B cell (primary cell): ENCODE measurements around the gene FANCL. TPM values are rescaled to one million over a fixed set of nuclear protein-coding genes. Genes with fewer than 3 reads are reported as not detected.
"Not testable (repeated sequence)": the region's sequence is repeated elsewhere in the genome, so short reads cannot be mapped to it uniquely, and the experiment has no call there.

Experiments
- ATAC-seq: fragments of 200-7000 bp; cut with Tn5 transposase; one replicate; pipeline ENCODE4 v1.10.0; 2021; ENCODE audit warnings: low read depth, mild to moderate bottlenecking, moderate number of reproducible peaks, moderate library complexity
- CTCF ChIA-PET: fragments of 350-600 bp; sonication (Branson Sonifier 250); formaldehyde crosslinking; loops from one replicate; lab custom pipeline; 2021; ENCODE audit warnings: antibody characterized with exemption, inconsistent platforms; lab: Charles Lee
- POLR2A ChIA-PET: fragments of 350-600 bp; sonication (Branson Sonifier 250); formaldehyde crosslinking; loops from one replicate; lab custom pipeline; 2021; ENCODE audit warnings: antibody characterized with exemption; lab: Charles Lee
- DNase-seq: peaks from one replicate; pipeline ENCODE4 v3.0.0; 2013
- H2AFZ ChIP-seq: 2 replicates; pipeline ENCODE4 v1.6.1; 2012; ENCODE audit warnings: mild to moderate bottlenecking, low read depth, low read length; ENCODE audit not compliant: insufficient read depth, poor library complexity, severe bottlenecking
- H3K27ac ChIP-seq, 2 donors: 1 replicate in 1 of 2; 2 replicates in 1 of 2; pipeline ENCODE4 v1.5.1; 2012 to 2013; ENCODE audit warnings: low read length in 2 of 2, mild to moderate bottlenecking in 2 of 2, moderate library complexity in 1 of 2
- H3K27me3 ChIP-seq, 4 experiments: fragments of 200-600 bp in 1 of 4; sonication (generic) in 1 of 4; replicated peaks in 1 of 4; 1 replicate in 2 of 4; 2 replicates in 2 of 4; pipeline versions ENCODE4 v1.6.1 to v1.7.0; 2013 to 2016; ENCODE audit warnings: low read length in 3 of 4, mild to moderate bottlenecking in 2 of 4, mixed read lengths in 1 of 4, moderate library complexity in 1 of 4; ENCODE audit not compliant: insufficient read depth in 4 of 4, control insufficient read depth in 3 of 4; ENCODE audit errors: control extremely low read depth in 1 of 4
- H3K36me3 ChIP-seq, 2 experiments: replicated peaks in 1 of 2; 1 replicate in 1 of 2; 2 replicates in 1 of 2; pipeline versions ENCODE4 v1.6.1 to v1.7.1; 2013; ENCODE audit warnings: low read length in 1 of 2; ENCODE audit not compliant: insufficient read depth in 2 of 2, control insufficient read depth in 1 of 2; ENCODE audit errors: control extremely low read depth in 1 of 2, extremely low read depth in 1 of 2
- H3K4me1 ChIP-seq, 2 donors: fragments of 200-600 bp in 1 of 2; sonication (generic) in 1 of 2; 1 replicate in 1 of 2; 2 replicates in 1 of 2; pipeline versions ENCODE4 v1.5.1 to v1.6.1; 2013 to 2017; ENCODE audit warnings: low read length in 2 of 2; ENCODE audit not compliant: control insufficient read depth in 2 of 2, insufficient read depth in 2 of 2
- H3K4me2 ChIP-seq: replicated peaks from 2 replicates; pipeline ENCODE3; 2012; ENCODE audit warnings: mild to moderate bottlenecking, low read depth, low read length; ENCODE audit not compliant: poor library complexity, severe bottlenecking
- H3K4me3 ChIP-seq, 5 experiments: fragments of 200-600 bp in 1 of 5; sonication (generic) in 1 of 5; 1 replicate in 3 of 5; 2 replicates in 2 of 5; pipeline versions ENCODE4 v1.5.1 to v1.7.0; 2011 to 2016; ENCODE audit warnings: low read length in 4 of 5, mild to moderate bottlenecking in 4 of 5, low read depth in 2 of 5, control low read depth in 1 of 5, moderate library complexity in 1 of 5; ENCODE audit not compliant: insufficient read depth in 1 of 5; ENCODE audit errors: control extremely low read depth in 1 of 5, extremely low read depth in 1 of 5
- H3K79me2 ChIP-seq: fragments of 200-600 bp; sonication (generic); one replicate; pipeline ENCODE4 v1.6.0; 2016; ENCODE audit warnings: low read length; ENCODE audit not compliant: control insufficient read depth, insufficient read depth
- H3K9ac ChIP-seq: fragments of 200-600 bp; sonication (generic); 2 replicates; pipeline ENCODE4 v1.6.1; 2017; ENCODE audit warnings: mild to moderate bottlenecking, low read length, moderate library complexity
- H3K9me3 ChIP-seq, 3 donors: one replicate each; pipeline versions ENCODE4 v1.6.1 to v1.7.1; 2013; ENCODE audit warnings: low read length in 2 of 3; ENCODE audit not compliant: control insufficient read depth in 2 of 3, insufficient read depth in 1 of 3; ENCODE audit errors: control extremely low read depth in 1 of 3
- H4K20me1 ChIP-seq: 2 replicates; pipeline ENCODE4 v1.6.0; 2012; ENCODE audit warnings: mild to moderate bottlenecking, low read length; ENCODE audit not compliant: insufficient read depth, control insufficient read depth, poor library complexity, severe bottlenecking
- H3K27ac Mint-ChIP-seq: one replicate; pipeline ENCODE4 v1.8.0; 2021; ENCODE audit warnings: mixed read lengths
- H3K27me3 Mint-ChIP-seq: one replicate; pipeline ENCODE4 v1.8.0; 2021; ENCODE audit warnings: mixed read lengths
- H3K4me1 Mint-ChIP-seq: one replicate; pipeline ENCODE4 v1.8.0; 2021; ENCODE audit warnings: mixed read lengths
- H3K4me3 Mint-ChIP-seq: one replicate; pipeline ENCODE4 v1.8.0; 2021; ENCODE audit warnings: mixed read lengths
- H3K9me3 Mint-ChIP-seq: one replicate; pipeline ENCODE4 v1.8.0; 2022; ENCODE audit warnings: mixed read lengths; ENCODE audit not compliant: insufficient read depth
- EZH2 ChIP-seq: IDR thresholded peaks from 2 replicates; pipeline ENCODE4 v1.6.1; 2012; ENCODE audit warnings: borderline replicate concordance, low read depth, mild to moderate bottlenecking, moderate library complexity, low read length; ENCODE audit not compliant: insufficient read depth, poor library complexity, severe bottlenecking
- WGBS: methylation state at CpG from one replicate; pipeline ENCODE4 v1.1.5; 2013; ENCODE audit warnings: missing lambda C conversion rate; ENCODE audit not compliant: insufficient coverage; 5-methylcytosine and 5-hydroxymethylcytosine counted together
- intact Hi-C: fragments of 100-400 bp; cut with micrococcal nuclease; formaldehyde crosslinking; loops from one replicate; pipeline ENCODE4 v1.10.0; 2022
- polyA plus RNA-seq: library from polyadenylated mRNA; depleted of rRNA; stranded (reverse); fragments of >200 nt; gene quantifications from 2 replicates; pipeline ENCODE4 v1.2.3, GENCODE V29; 2012
- total RNA-seq, 2 donors: library from RNA; stranded (reverse); fragments of 120-200 nt in 1 of 2; gene quantifications; 1 replicate in 1 of 2; 2 replicates in 1 of 2; pipeline versions ENCODE4 v1.2.3 to v1.2.4, GENCODE V29; 2013 to 2022
- TF ChIP-seq, protein P1 (sequence below): fragments of 200-600 bp; IDR thresholded peaks from one replicate; pipeline ENCODE4 v1.8.0; 2022; ENCODE audit warnings: antibody characterized with exemption, mild to moderate bottlenecking

Gene FANCL
- total and polyA plus RNA-seq, 2 donors (not counting 1 experiment from before 2014, with no cell fraction given) = 9.1 to 31.7 TPM

DNA sequence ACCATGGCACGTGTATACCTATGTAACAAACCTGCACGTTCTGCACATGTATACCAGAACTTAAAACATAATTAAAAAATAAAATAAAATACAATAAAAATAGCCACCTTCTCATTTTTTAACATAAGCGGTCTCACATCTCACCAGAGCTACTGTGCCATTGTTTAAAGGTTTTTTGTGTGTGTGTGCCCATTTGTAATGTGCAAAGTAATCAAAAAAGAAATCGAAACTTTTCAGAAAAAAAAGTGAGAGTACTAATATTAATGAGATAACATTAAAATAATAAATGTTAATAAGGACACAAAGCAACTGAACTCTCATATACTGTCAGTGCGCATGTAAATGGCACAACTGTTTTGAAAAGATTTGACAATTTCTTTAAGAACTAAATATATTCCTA is 60.5 kb downstream of the FANCL start:
- no peaks in the 10 kb centered on the region for H3K4me1 Mint-ChIP-seq
- POLR2A ChIA-PET = no interaction called here

GRCh38 chr2:58180175-58180574 is 61.0 kb downstream of the FANCL start:
- POLR2A ChIA-PET, H3K27ac ChIP-seq, H2AFZ ChIP-seq, DNase-seq, H3K27ac Mint-ChIP-seq, H3K36me3 ChIP-seq, H3K4me2 ChIP-seq, H3K79me2 ChIP-seq, CTCF ChIA-PET, H3K4me3 ChIP-seq, ATAC-seq, intact Hi-C loops, H3K4me1 ChIP-seq, H3K27me3 Mint-ChIP-seq, H3K9me3 Mint-ChIP-seq, H3K4me3 Mint-ChIP-seq, H3K9ac ChIP-seq, H3K9me3 ChIP-seq, H3K27me3 ChIP-seq, H3K4me1 Mint-ChIP-seq, H4K20me1 ChIP-seq: not testable (repeated sequence)
- no CpG with 5 or more reads among the region's 3 CpGs for WGBS

More for the DNA sequence above, 60.5 kb downstream of the FANCL start:
- Histone ChIP-seq H3K79me2 (no peaks in the 10 kb centered on the region), H3K4me1 (no peaks in the 10 kb centered on the region), H4K20me1 (no peaks in the 10 kb centered on the region), H3K36me3 (no peaks in the 10 kb centered on the region), H3K27ac (no peak overlapping the region), H2AFZ (no peak overlapping the region), H3K4me3 (no peak overlapping the region), H3K9ac (no peak overlapping the region), H3K27me3 (no peaks in the 10 kb centered on the region), H3K4me2 (no peak overlapping the region), H3K9me3 (no peaks in the 10 kb centered on the region)
- Mint-ChIP-seq H3K27ac (no peak overlapping the region), H3K27me3 (no peaks in the 10 kb centered on the region), H3K9me3 (peaks cover 5% of the 10 kb centered on the region), H3K4me3 (no peak overlapping the region)
- CTCF ChIA-PET = no interaction called here
- intact Hi-C loops = no loop called here
- TF ChIP-seq EZH2 = no peak
- TF ChIP-seq, protein P1, sequence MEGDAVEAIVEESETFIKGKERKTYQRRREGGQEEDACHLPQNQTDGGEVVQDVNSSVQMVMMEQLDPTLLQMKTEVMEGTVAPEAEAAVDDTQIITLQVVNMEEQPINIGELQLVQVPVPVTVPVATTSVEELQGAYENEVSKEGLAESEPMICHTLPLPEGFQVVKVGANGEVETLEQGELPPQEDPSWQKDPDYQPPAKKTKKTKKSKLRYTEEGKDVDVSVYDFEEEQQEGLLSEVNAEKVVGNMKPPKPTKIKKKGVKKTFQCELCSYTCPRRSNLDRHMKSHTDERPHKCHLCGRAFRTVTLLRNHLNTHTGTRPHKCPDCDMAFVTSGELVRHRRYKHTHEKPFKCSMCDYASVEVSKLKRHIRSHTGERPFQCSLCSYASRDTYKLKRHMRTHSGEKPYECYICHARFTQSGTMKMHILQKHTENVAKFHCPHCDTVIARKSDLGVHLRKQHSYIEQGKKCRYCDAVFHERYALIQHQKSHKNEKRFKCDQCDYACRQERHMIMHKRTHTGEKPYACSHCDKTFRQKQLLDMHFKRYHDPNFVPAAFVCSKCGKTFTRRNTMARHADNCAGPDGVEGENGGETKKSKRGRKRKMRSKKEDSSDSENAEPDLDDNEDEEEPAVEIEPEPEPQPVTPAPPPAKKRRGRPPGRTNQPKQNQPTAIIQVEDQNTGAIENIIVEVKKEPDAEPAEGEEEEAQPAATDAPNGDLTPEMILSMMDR = no peak
- no CpG with 5 or more reads among the region's 5 CpGs for WGBS
- no peak for ATAC-seq
- DNase-seq = no peak

DNA sequence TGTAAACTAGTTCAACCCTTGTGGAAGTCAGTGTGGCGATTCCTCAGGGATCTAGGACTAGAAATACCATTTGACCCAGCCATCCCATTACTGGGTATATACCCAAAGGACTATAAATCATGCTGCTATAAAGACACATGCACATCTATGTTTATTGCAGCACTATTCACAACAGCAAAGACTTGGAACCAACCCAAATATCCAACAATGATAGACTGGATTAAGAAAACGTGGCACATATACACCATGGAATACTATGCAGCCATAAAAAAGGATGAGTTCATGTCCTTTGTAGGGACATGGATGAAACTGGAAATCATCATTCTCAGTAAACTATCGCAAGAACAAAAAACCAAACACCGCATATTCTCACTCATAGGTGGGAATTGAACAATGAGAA is 63.9 kb downstream of the FANCL start:
- DNase-seq, H3K27me3 Mint-ChIP-seq, CTCF ChIA-PET, H3K9me3 Mint-ChIP-seq, H2AFZ ChIP-seq, intact Hi-C loops, H3K4me1 Mint-ChIP-seq, H3K4me3 ChIP-seq, H3K4me2 ChIP-seq, H3K27ac Mint-ChIP-seq, POLR2A ChIA-PET, H3K4me1 ChIP-seq, H4K20me1 ChIP-seq, H3K36me3 ChIP-seq, H3K27me3 ChIP-seq, ATAC-seq, H3K9ac ChIP-seq, H3K27ac ChIP-seq, H3K79me2 ChIP-seq, H3K4me3 Mint-ChIP-seq, H3K9me3 ChIP-seq: not testable (repeated sequence)
- WGBS = no CpG with 5 or more reads among the region's 4 CpGs
